Measurements from ENCODE around the gene GLYR1.

Gene GLYR1

GRCh38 chr16:4852221-4852872, 5.3 kb upstream of the GLYR1 start:
- DNase-seq (ENCODE audit: low read depth in 1 of 2, low spot score in 1 of 2): no peak

GRCh38 chr16:4850211-4850610, 3.1 kb upstream of the GLYR1 start:
- DNase-seq (ENCODE audit: low read depth in 1 of 2, low spot score in 1 of 2): no peak

GRCh38 chr16:4847774-4848587, 893 bp upstream of the GLYR1 start:
- peak; percentile 11 to 20 for DNase-seq (ENCODE audit: low read depth in 1 of 2, low spot score in 1 of 2)

- no peak for DNase-seq (ENCODE audit: low read depth in 1 of 2, low spot score in 1 of 2)
Observed at GRCh38 chr16:4846503-4846900, 586 bp downstream of the GLYR1 start.

GRCh38 chr16:4840984-4841383, 6.1 kb downstream of the GLYR1 start:
- no peak for DNase-seq (ENCODE audit: low read depth in 1 of 2, low spot score in 1 of 2)

GRCh38 chr16:4839942-4840341, 7.1 kb downstream of the GLYR1 start:
- DNase-seq (ENCODE audit: low read depth in 1 of 2, low spot score in 1 of 2): no peak

GRCh38 chr16:4837733-4838501, 9.2 kb downstream of the GLYR1 start:
- DNase-seq (ENCODE audit: low read depth in 1 of 2, low spot score in 1 of 2): no peak

- DNase-seq (ENCODE audit: low read depth in 1 of 2, low spot score in 1 of 2): no peak
Observed at GRCh38 chr16:4836727-4837126, 10.4 kb downstream of the GLYR1 start.

- DNase-seq (ENCODE audit: low read depth in 1 of 2, low spot score in 1 of 2): no peak
Observed at GRCh38 chr16:4833584-4833983, 13.5 kb downstream of the GLYR1 start.

GRCh38 chr16:4832698-4833343, 14.3 kb downstream of the GLYR1 start:
- no peak for DNase-seq (ENCODE audit: low read depth in 1 of 2, low spot score in 1 of 2)

- DNase-seq (ENCODE audit: low read depth in 1 of 2, low spot score in 1 of 2): no peak
Observed at GRCh38 chr16:4831616-4832015, 15.5 kb downstream of the GLYR1 start.

- DNase-seq (ENCODE audit: low read depth in 1 of 2, low spot score in 1 of 2): no peak
Observed at GRCh38 chr16:4830408-4830807, 16.7 kb downstream of the GLYR1 start.

- DNase-seq (ENCODE audit: low read depth in 1 of 2, low spot score in 1 of 2): no peak
Observed at GRCh38 chr16:4828567-4829321, 18.3 kb downstream of the GLYR1 start.

GRCh38 chr16:4826980-4827379, 20.1 kb downstream of the GLYR1 start:
- DNase-seq (ENCODE audit: low read depth in 1 of 2, low spot score in 1 of 2): no peak

- DNase-seq (ENCODE audit: low read depth in 1 of 2, low spot score in 1 of 2): no peak
Observed at GRCh38 chr16:4826526-4826925, 20.6 kb downstream of the GLYR1 start.

- no peak for DNase-seq (ENCODE audit: low read depth in 1 of 2, low spot score in 1 of 2)
Observed at GRCh38 chr16:4825196-4825595, 21.9 kb downstream of the GLYR1 start.

GRCh38 chr16:4820652-4821051, 26.4 kb downstream of the GLYR1 start:
- DNase-seq (ENCODE audit: low read depth in 1 of 2, low spot score in 1 of 2): no peak

- no peak for DNase-seq (ENCODE audit: low read depth in 1 of 2, low spot score in 1 of 2)
Observed at GRCh38 chr16:4814542-4815173, 32.4 kb downstream of the GLYR1 start.

- DNase-seq (ENCODE audit: low read depth in 1 of 2, low spot score in 1 of 2): no peak
Observed at GRCh38 chr16:4814046-4814445, 33.0 kb downstream of the GLYR1 start.
